AG09319 (cell line): ENCODE measurements around the gene PAPSS1.
"Not testable (repeated sequence)": the region's sequence is repeated elsewhere in the genome, so short reads cannot be mapped to it uniquely, and the experiment has no call there.

ENCODE experiments used
- DNase-seq: peaks from one replicate; pipeline ENCODE4 v3.0.0-alpha.2; 2010; ENCODE audit warnings: low read depth; ENCODE audit errors: extremely low read depth
- CTCF ChIP-seq: IDR thresholded peaks from 2 replicates; pipeline ENCODE4 v1.5.1; 2011; ENCODE audit warnings: low read depth, mild to moderate bottlenecking, inconsistent platforms, low read length, moderate library complexity

PAPSS1 gene

GRCh38 chr4:107655289-107655688 is 64.7 kb downstream of the PAPSS1 start:
- TF ChIP-seq CTCF = no peak

GRCh38 chr4:107654694-107655093 is 65.3 kb downstream of the PAPSS1 start:
- DNase-seq = no peak
- no peak for TF ChIP-seq CTCF

More at GRCh38 chr4:107655289-107655688, 64.7 kb downstream of the PAPSS1 start:
- no peak for DNase-seq

- not testable (repeated sequence) for DNase-seq
These were observed 68.6 kb downstream of the PAPSS1 start for GRCh38 chr4:107651408-107651807.

GRCh38 chr4:107650251-107650650 is 69.8 kb downstream of the PAPSS1 start:
- DNase-seq = no peak
- no peak for TF ChIP-seq CTCF

GRCh38 chr4:107648178-107648991 is 71.6 kb downstream of the PAPSS1 start:
- no peak for DNase-seq
- no peak for TF ChIP-seq CTCF

- DNase-seq = peak; percentile 10
- no peak for TF ChIP-seq CTCF
These were observed 72.4 kb downstream of the PAPSS1 start for GRCh38 chr4:107647591-107647990.

- TF ChIP-seq CTCF = no peak
These were observed 74.4 kb downstream of the PAPSS1 start for GRCh38 chr4:107645604-107646003.

GRCh38 chr4:107643021-107643420 is 77.0 kb downstream of the PAPSS1 start:
- TF ChIP-seq CTCF = no peak
- DNase-seq = no peak

More at GRCh38 chr4:107645604-107646003, 74.4 kb downstream of the PAPSS1 start:
- no peak for DNase-seq
